ENCODE data around the gene RASA3. TPM values are rescaled to one million over a fixed set of nuclear protein-coding genes. Genes with fewer than 3 reads are reported as not detected.
A peak's percentile ranks its signal among the peaks of the same experiment; 100 is the strongest.

The RASA3 gene
- total RNA-seq, 2 donors from 2014 or later = 4.4 to 7.2 TPM

DNA sequence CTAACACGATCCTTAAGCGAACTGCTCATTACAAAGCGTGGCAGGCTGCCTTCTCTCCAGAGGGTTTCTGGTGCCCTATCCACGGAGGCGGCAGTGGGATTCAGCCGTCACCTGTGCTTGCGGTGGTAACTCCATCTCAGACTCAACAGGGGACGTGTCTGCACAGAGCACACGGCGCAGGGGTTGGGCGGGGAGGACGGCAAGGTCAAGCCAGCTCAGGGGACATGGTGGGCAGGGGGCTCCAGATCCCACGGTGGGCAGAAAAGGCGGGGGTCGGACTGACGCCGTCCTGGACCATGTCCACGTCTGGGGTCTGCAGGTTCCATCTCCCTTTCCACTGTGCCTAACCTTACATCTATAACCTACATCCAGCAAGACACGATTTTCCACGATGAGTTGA is 70.7 kb downstream of the RASA3 start:
- H3K9me3 ChIP-seq = no peaks in the 10 kb centered on the region
- H3K4me1 ChIP-seq = peaks cover 16% of the 10 kb centered on the region
- no peaks in the 10 kb centered on the region for H3K27me3 ChIP-seq
- no peak overlapping the region for H3K9ac ChIP-seq (ENCODE audit: low read depth in 2 of 2, low read length in 2 of 2)
- no peaks in the 10 kb centered on the region for H3K36me3 ChIP-seq
- no peak for DNase-seq
- TF ChIP-seq, protein P1, sequence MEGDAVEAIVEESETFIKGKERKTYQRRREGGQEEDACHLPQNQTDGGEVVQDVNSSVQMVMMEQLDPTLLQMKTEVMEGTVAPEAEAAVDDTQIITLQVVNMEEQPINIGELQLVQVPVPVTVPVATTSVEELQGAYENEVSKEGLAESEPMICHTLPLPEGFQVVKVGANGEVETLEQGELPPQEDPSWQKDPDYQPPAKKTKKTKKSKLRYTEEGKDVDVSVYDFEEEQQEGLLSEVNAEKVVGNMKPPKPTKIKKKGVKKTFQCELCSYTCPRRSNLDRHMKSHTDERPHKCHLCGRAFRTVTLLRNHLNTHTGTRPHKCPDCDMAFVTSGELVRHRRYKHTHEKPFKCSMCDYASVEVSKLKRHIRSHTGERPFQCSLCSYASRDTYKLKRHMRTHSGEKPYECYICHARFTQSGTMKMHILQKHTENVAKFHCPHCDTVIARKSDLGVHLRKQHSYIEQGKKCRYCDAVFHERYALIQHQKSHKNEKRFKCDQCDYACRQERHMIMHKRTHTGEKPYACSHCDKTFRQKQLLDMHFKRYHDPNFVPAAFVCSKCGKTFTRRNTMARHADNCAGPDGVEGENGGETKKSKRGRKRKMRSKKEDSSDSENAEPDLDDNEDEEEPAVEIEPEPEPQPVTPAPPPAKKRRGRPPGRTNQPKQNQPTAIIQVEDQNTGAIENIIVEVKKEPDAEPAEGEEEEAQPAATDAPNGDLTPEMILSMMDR (IDR thresholded peaks at IDR 0.05) = no peak
- H3K4me3 ChIP-seq = no peak overlapping the region
- intact Hi-C loops (cut with DNase I) = no loop called here
- H3K27ac ChIP-seq = no peak overlapping the region

DNA sequence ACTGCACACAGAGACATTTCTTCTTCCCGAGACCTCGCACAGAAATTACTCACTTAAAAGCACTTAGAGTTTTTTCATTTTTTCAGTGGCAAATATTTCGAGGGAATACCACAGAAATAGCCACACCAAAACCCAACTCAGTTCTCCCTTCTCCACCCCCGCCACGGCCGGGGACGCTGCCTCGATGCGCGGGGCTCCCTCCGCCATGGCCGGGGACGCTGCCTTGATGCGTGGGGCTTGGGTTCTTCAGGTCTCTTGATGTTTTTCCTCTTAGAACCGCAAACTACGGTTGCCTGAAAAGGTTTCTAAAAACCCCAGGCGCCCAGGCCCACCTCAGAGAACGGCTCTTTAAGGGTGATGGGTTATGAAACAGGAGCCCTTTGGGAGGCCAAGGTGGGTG is 71.4 kb downstream of the RASA3 start:
- DNase-seq = no peak
- Histone ChIP-seq H3K9ac (ENCODE audit: low read depth in 2 of 2, low read length in 2 of 2) (no peak overlapping the region), H3K4me1 (peaks cover 10% of the 10 kb centered on the region), H3K9me3 (no peaks in the 10 kb centered on the region), H3K36me3 (no peaks in the 10 kb centered on the region), H3K27ac (no peak overlapping the region), H3K4me3 (no peak overlapping the region), H3K27me3 (no peaks in the 10 kb centered on the region)
- TF ChIP-seq, protein P1 (IDR thresholded peaks at IDR 0.05) = no peak
- intact Hi-C loops (cut with DNase I) = no loop called here

DNA sequence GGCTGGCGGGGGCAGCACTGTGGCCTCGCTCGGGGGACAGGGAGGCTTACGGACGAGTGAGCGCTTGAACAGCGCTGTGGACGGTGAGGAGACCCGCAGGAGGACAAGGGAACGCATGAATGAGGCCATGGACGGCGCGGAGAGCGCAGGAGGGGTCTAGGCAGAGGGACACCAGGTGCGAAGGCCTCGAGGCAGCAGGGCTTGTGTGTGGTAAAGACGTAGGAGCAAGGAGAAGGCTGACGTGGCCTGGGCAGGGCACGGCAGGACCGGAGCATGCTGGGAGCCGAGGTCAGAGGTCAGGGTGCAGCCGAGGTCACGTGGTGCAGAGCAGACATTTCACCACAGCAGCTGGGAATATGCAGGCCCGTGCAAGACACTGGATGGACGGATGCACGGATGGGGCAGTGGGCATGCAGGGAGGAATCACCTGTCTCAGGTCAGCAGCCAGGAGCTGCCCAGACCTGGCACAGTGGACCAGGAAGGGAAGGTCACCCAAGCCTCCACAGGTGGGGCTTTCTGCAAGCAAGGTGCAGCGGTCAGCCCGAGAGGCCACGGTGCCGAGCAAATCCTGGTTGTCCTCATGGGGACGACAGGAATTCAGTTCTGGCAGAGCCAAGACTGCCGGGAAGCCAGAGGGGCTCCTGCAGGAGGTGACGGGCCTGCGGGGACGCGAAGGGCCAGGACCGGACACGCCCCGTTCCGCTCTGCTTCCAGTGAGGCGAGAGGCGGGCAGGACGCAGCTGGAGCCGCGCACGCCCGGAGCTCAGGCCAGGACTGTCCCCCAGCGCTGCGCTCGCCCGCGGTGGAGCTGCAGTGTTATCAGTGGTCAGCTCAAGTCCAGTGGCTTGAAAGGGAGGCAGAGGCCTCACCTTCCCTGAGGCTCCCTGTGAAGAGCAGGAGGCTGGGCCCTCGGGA is 72.2 kb downstream of the RASA3 start:
- no peak overlapping the region for H3K4me3 ChIP-seq
- H3K4me1 ChIP-seq = peaks cover 8% of the 10 kb centered on the region
- H3K36me3 ChIP-seq = no peaks in the 10 kb centered on the region
- no peaks in the 10 kb centered on the region for H3K9me3 ChIP-seq
- H3K9ac ChIP-seq (ENCODE audit: low read depth in 2 of 2, low read length in 2 of 2) = no peak overlapping the region
- no peaks in the 10 kb centered on the region for H3K27me3 ChIP-seq
- TF ChIP-seq, protein P1 (IDR thresholded peaks at IDR 0.05) = no peak
- DNase-seq = no peak
- intact Hi-C loops (cut with DNase I) = no loop called here
- H3K27ac ChIP-seq = no peak overlapping the region

DNA sequence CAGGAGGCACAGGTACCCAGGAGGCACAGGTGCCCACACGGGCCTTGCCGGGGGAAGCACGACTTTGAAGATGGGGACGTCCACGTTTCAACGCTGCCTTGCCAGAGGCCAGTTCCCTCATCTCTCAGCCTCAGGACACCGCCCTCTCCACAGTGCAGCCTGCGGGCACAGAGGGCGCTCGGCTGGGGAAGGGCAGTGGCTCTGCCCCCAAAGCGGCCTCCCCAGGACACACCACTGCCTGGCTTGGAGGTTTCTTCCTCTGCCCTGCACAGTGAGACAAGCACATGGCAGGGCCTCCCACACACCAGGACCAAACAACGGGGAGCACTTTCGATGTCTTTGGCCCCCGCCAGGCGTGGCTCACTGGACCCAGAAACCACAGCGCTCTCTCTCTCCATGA is 73.0 kb downstream of the RASA3 start:
- Histone ChIP-seq H3K27ac (no peak overlapping the region), H3K4me3 (no peak overlapping the region), H3K27me3 (no peaks in the 10 kb centered on the region), H3K9ac (ENCODE audit: low read depth in 2 of 2, low read length in 2 of 2) (no peak overlapping the region), H3K36me3 (no peaks in the 10 kb centered on the region), H3K4me1 (peaks cover 8% of the 10 kb centered on the region), H3K9me3 (no peaks in the 10 kb centered on the region)
- TF ChIP-seq, protein P1 (IDR thresholded peaks at IDR 0.05) = no peak
- intact Hi-C loops (cut with DNase I) = no loop called here
- DNase-seq = no peak

DNA sequence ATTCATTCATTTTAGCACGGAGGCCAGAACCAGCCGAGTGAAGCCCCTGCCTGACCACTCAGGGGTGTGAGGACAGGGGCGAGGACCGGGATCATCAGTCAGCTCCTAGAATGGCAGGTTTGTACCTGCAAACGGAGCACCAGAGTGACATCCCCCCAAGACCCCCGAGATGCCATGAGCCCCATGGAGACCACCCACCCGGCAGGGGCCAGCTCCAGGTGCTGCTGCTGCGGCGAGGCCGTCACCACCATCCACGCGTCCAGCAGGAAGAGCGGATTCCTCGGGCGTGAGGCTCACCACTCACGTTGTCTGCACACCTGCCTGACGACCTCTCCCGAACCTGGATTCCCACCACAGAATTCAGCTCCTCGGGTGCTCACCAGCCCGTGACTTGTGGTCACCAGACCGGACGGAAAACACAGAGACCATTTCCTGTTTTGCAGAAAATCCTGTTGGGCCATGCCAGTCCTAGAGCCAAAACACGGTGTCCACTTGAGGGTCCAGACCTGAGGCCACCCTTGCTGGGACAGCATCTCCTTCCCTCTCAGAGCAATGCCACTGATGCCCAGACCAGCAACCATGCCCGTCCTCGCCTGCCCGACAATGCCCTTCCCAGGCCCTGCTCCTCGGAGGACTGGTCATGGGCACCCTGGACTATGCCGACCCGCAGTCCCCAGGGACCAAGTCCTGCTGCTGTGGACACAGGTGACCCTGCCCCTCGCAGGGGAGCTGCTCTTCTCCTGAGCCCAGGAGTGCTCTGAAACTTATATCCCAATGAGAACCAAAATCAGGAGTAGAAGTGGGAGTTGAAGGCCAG is 74.2 kb downstream of the RASA3 start:
- TF ChIP-seq, protein P1 (IDR thresholded peaks at IDR 0.05) = no peak
- no peak for DNase-seq
- Histone ChIP-seq H3K4me3 (no peak overlapping the region), H3K36me3 (no peaks in the 10 kb centered on the region), H3K27me3 (no peaks in the 10 kb centered on the region), H3K4me1 (peaks cover 3% of the 10 kb centered on the region), H3K9me3 (no peaks in the 10 kb centered on the region), H3K27ac (no peak overlapping the region), H3K9ac (ENCODE audit: low read depth in 2 of 2, low read length in 2 of 2) (peak overlapping the region in 1 of 2 donors; percentile 19)
- intact Hi-C loops (cut with DNase I) = no loop called here

Data from colonic mucosa (tissue), 4 donors.